ENCODE results near the gene PGM2L1.

Gene PGM2L1

GRCh38 chr11:74297484-74297883 is 100.7 kb downstream of the PGM2L1 start:
- no peak for DNase-seq (ENCODE audit: low spot score)

- DNase-seq (ENCODE audit: low spot score) = no peak
Measured at GRCh38 chr11:74288911-74289310, 109.3 kb downstream of the PGM2L1 start.

- DNase-seq (ENCODE audit: low spot score) = no peak
Measured at GRCh38 chr11:74288161-74288560, 110.1 kb downstream of the PGM2L1 start.

- no peak for DNase-seq (ENCODE audit: low spot score)
Measured at GRCh38 chr11:74284466-74284865, 113.8 kb downstream of the PGM2L1 start.

- no peak for DNase-seq (ENCODE audit: low spot score)
Measured at GRCh38 chr11:74283580-74284180, 114.6 kb downstream of the PGM2L1 start.

GRCh38 chr11:74282914-74283371 is 115.3 kb downstream of the PGM2L1 start:
- DNase-seq (ENCODE audit: low spot score) = no peak

GRCh38 chr11:74282421-74282820 is 115.8 kb downstream of the PGM2L1 start:
- no peak for DNase-seq (ENCODE audit: low spot score)

- DNase-seq (ENCODE audit: low spot score) = no peak
Measured at GRCh38 chr11:74280494-74280893, 117.7 kb downstream of the PGM2L1 start.

All from SW480 (cell line).